ENCODE measurements around the gene NBR1.

The NBR1 gene

GRCh38 chr17:43215341-43215740 lies 44.3 kb downstream of the NBR1 start:
- no peaks in the 10 kb centered on the region for H3K27me3 ChIP-seq (ENCODE audit: low read length)
- H3K79me2 ChIP-seq (ENCODE audit: insufficient read depth, low read length), result no peaks in the 10 kb centered on the region
- H3K9me2 ChIP-seq (replicated peaks; ENCODE audit: insufficient read depth, low read length), result no peaks in the 10 kb centered on the region
- no peak overlapping the region for H3K4me3 ChIP-seq (ENCODE audit: insufficient read depth, low read length, poor library complexity, severe bottlenecking)
- H3K9me3 ChIP-seq (ENCODE audit: insufficient read depth, low read length), result no peaks in the 10 kb centered on the region
- TF ChIP-seq CTCF (IDR thresholded peaks at IDR 0.05; ENCODE audit: insufficient read depth, low read length, poor library complexity, severe bottlenecking), result no peak
- no peak for TF ChIP-seq EZH2phosphoT487 (conservative IDR thresholded peaks at IDR 0.05; ENCODE audit: low read length)
- H3F3A ChIP-seq (ENCODE audit: insufficient read depth), result peaks cover 6% of the 10 kb centered on the region
- H3K27ac ChIP-seq (ENCODE audit: low read depth, low read length), result no peak overlapping the region
- H4K20me1 ChIP-seq (ENCODE audit: low read depth, low read length), result no peaks in the 10 kb centered on the region
- H3K36me3 ChIP-seq (ENCODE audit: low read length), result no peaks in the 10 kb centered on the region
- H2AFZ ChIP-seq (ENCODE audit: low read depth, low read length, severe bottlenecking), result no peak overlapping the region
- H3K4me2 ChIP-seq (ENCODE audit: low read depth, low read length, poor library complexity, severe bottlenecking), result no peak overlapping the region
- no peak overlapping the region for H3K9ac ChIP-seq (ENCODE audit: low read length)

GRCh38 chr17:43216369-43216761 lies 45.4 kb downstream of the NBR1 start:
- H3K27ac ChIP-seq (ENCODE audit: low read depth, low read length), result no peak overlapping the region
- no peak overlapping the region for H3K4me2 ChIP-seq (ENCODE audit: low read depth, low read length, poor library complexity, severe bottlenecking)
- TF ChIP-seq EZH2phosphoT487 (conservative IDR thresholded peaks at IDR 0.05; ENCODE audit: low read length), result no peak
- no peak for TF ChIP-seq CTCF (IDR thresholded peaks at IDR 0.05; ENCODE audit: insufficient read depth, low read length, poor library complexity, severe bottlenecking)
- H3K79me2 ChIP-seq (ENCODE audit: insufficient read depth, low read length), result no peaks in the 10 kb centered on the region
- no peak overlapping the region for H3K9ac ChIP-seq (ENCODE audit: low read length)
- H4K20me1 ChIP-seq (ENCODE audit: low read depth, low read length), result no peaks in the 10 kb centered on the region
- H2AFZ ChIP-seq (ENCODE audit: low read depth, low read length, severe bottlenecking), result no peak overlapping the region
- H3F3A ChIP-seq (ENCODE audit: insufficient read depth), result 0 out of 2 replicates have a peak, but pooled peaks cover 3% of the 10 kb centered on the region
- H3K4me3 ChIP-seq (ENCODE audit: insufficient read depth, low read length, poor library complexity, severe bottlenecking), result no peak overlapping the region
- H3K27me3 ChIP-seq (ENCODE audit: low read length), result no peaks in the 10 kb centered on the region
- no peaks in the 10 kb centered on the region for H3K9me2 ChIP-seq (replicated peaks; ENCODE audit: insufficient read depth, low read length)
- no peaks in the 10 kb centered on the region for H3K9me3 ChIP-seq (ENCODE audit: insufficient read depth, low read length)
- H3K36me3 ChIP-seq (ENCODE audit: low read length), result no peaks in the 10 kb centered on the region

GRCh38 chr17:43216762-43217613 lies 46.0 kb downstream of the NBR1 start:
- Histone ChIP-seq H3K4me3 (ENCODE audit: insufficient read depth, low read length, poor library complexity, severe bottlenecking) (no peak overlapping the region), H3K9me3 (ENCODE audit: insufficient read depth, low read length) (no peaks in the 10 kb centered on the region), H3K9me2 (replicated peaks; ENCODE audit: insufficient read depth, low read length) (no peaks in the 10 kb centered on the region), H4K20me1 (ENCODE audit: low read depth, low read length) (no peaks in the 10 kb centered on the region), H3K27ac (ENCODE audit: low read depth, low read length) (no peak overlapping the region), H3K27me3 (ENCODE audit: low read length) (no peaks in the 10 kb centered on the region), H3F3A (ENCODE audit: insufficient read depth) (0 out of 2 replicates have a peak, but pooled peaks cover 3% of the 10 kb centered on the region), H3K9ac (ENCODE audit: low read length) (no peak overlapping the region), H3K4me2 (ENCODE audit: low read depth, low read length, poor library complexity, severe bottlenecking) (no peak overlapping the region), H2AFZ (ENCODE audit: low read depth, low read length, severe bottlenecking) (no peak overlapping the region), H3K79me2 (ENCODE audit: insufficient read depth, low read length) (no peaks in the 10 kb centered on the region), H3K36me3 (ENCODE audit: low read length) (no peaks in the 10 kb centered on the region)
- no peak for TF ChIP-seq CTCF (IDR thresholded peaks at IDR 0.05; ENCODE audit: insufficient read depth, low read length, poor library complexity, severe bottlenecking)

Measured in SU-DHL-6 (cell line).